Measurements from ENCODE around the gene ACSF2. TPM values are rescaled to one million over a fixed set of nuclear protein-coding genes. Genes with fewer than 3 reads are reported as not detected.
A peak's percentile ranks its signal among the peaks of the same experiment; 100 is the strongest.

ACSF2 gene
- total and polyA plus RNA-seq, 2 of the 13 experiments (the other 11 are each of a cell fraction or from before 2014, with no cell fraction given): 87.3 to 109 TPM

GRCh38 chr17:50423553-50424159 lies 2.4 kb upstream of the ACSF2 start (continued):
- no peak for TF ChIP-seq FIP1L1 (IDR thresholded peaks at IDR 0.05; ENCODE audit: borderline replicate concordance, insufficient read depth, low read depth, low read length)
- no peak for TF ChIP-seq MLXIP (CRISPR knock-in tag; IDR thresholded peaks at IDR 0.05; ENCODE audit: borderline replicate concordance)
- TF ChIP-seq ZNF768 (CRISPR knock-in tag; IDR thresholded peaks at IDR 0.05): no peak
- TF ChIP-seq MED8 (CRISPR knock-in tag; IDR thresholded peaks at IDR 0.05; ENCODE audit: insufficient replicate concordance): no peak
- 0 out of 2 replicates have a peak, but pooled peaks have one; percentile 40 for TF ChIP-seq ZNF354B (CRISPR knock-in tag; IDR thresholded peaks at IDR 0.05)
- no peak for TF ChIP-seq ZNF567 (CRISPR knock-in tag; IDR thresholded peaks at IDR 0.05; ENCODE audit: borderline replicate concordance)
- 0 out of 2 replicates have a peak, but pooled peaks have one; percentile 41 for TF ChIP-seq ZNF652 (CRISPR knock-in tag; IDR thresholded peaks at IDR 0.05; ENCODE audit: borderline replicate concordance, low read depth)
- no peak for TF ChIP-seq ZNF251 (CRISPR knock-in tag; IDR thresholded peaks at IDR 0.05)
- no peak for TF ChIP-seq ZNF576 (CRISPR knock-in tag; IDR thresholded peaks at IDR 0.05)
- TF ChIP-seq PLRG1 (conservative IDR thresholded peaks at IDR 0.05): no peak
- no peak for TF ChIP-seq ZBTB14 (CRISPR knock-in tag; IDR thresholded peaks at IDR 0.05)
- peak; percentile 17; the same call in 1 of the 2 replicates for TF ChIP-seq HMG20B (CRISPR knock-in tag; conservative IDR thresholded peaks at IDR 0.05)
- TF ChIP-seq ZBTB1 (CRISPR knock-in tag; IDR thresholded peaks at IDR 0.05; ENCODE audit: borderline replicate concordance): no peak
- TF ChIP-seq FOXO4 (CRISPR knock-in tag; conservative IDR thresholded peaks at IDR 0.05): no peak
- TF ChIP-seq FOXO1 (CRISPR knock-in tag; IDR thresholded peaks at IDR 0.05): peak; percentile 79; the same call in 1 of the 2 replicates
- no peak for TF ChIP-seq MTA3 (CRISPR knock-in tag; IDR thresholded peaks at IDR 0.05)
- 0 out of 2 replicates have a peak, but pooled peaks have one; percentile 28 for TF ChIP-seq ZNF607 (CRISPR knock-in tag; IDR thresholded peaks at IDR 0.05; ENCODE audit: borderline replicate concordance)
- TF ChIP-seq HNRNPH1 (optimal IDR thresholded peaks at IDR 0.05; ENCODE audit: low read depth, low read length): no peak
- no peak for TF ChIP-seq HDAC6 (IDR thresholded peaks at IDR 0.05; ENCODE audit: low read depth, low read length)
- 0 out of 2 replicates have a peak, but pooled peaks have one; percentile 20 for TF ChIP-seq ARNT2 (CRISPR knock-in tag; IDR thresholded peaks at IDR 0.05; ENCODE audit: low read depth)
- peak; percentile 87 for TF ChIP-seq RARA (CRISPR knock-in tag; IDR thresholded peaks at IDR 0.05)
- TF ChIP-seq NPAS2 (CRISPR knock-in tag; IDR thresholded peaks at IDR 0.05; ENCODE audit: borderline replicate concordance): no peak
- TF ChIP-seq MED1 (CRISPR knock-in tag; IDR thresholded peaks at IDR 0.05): peak; percentile 63
- TF ChIP-seq KLF11 (CRISPR knock-in tag; IDR thresholded peaks at IDR 0.05): 0 out of 2 replicates have a peak, but pooled peaks have one; percentile 50
- TF ChIP-seq NAIF1 (CRISPR knock-in tag; IDR thresholded peaks at IDR 0.05; ENCODE audit: borderline replicate concordance): no peak; the same call in 1 of the 2 replicates

Data from HepG2 (cell line).